ENCODE measurements around the gene U2AF2. TPM values are rescaled to one million over a fixed set of nuclear protein-coding genes. Genes with fewer than 3 reads are reported as not detected.

Gene U2AF2
- total RNA-seq, 1 donor from 2014 or later = 216 TPM

- peak within 1 kb of the TSS; percentile 86 for H3K27ac Mint-ChIP-seq (ENCODE audit: unreplicated experiment)
- peak within 1 kb of the TSS; percentile 97 for H3K4me3 Mint-ChIP-seq (ENCODE audit: unreplicated experiment)
- no peak for TF ChIP-seq CTCF (IDR thresholded peaks at IDR 0.05; ENCODE audit: partially characterized antibody, unreplicated experiment)
- no peaks in the 10 kb centered on the region for H3K36me3 Mint-ChIP-seq (ENCODE audit: unreplicated experiment)
- DNase-seq = peak; percentile 81
- H3K27me3 Mint-ChIP-seq (ENCODE audit: unreplicated experiment) = peaks cover 16% of the 10 kb centered on the region
- peaks cover 22% of the 10 kb centered on the region for H3K4me1 Mint-ChIP-seq (ENCODE audit: low read depth, unreplicated experiment)
- H3K9me3 Mint-ChIP-seq (ENCODE audit: unreplicated experiment) = peaks cover 22% of the 10 kb centered on the region
Observed at GRCh38 chr19:55643003-55643886, 11.6 kb upstream of the U2AF2 start, which contains the start of gene ZNF581. TSS of gene ZNF581 (plus strand) at chr19:55643649. CDS start at chr19:55644572, 923 bp downstream.

DNA sequence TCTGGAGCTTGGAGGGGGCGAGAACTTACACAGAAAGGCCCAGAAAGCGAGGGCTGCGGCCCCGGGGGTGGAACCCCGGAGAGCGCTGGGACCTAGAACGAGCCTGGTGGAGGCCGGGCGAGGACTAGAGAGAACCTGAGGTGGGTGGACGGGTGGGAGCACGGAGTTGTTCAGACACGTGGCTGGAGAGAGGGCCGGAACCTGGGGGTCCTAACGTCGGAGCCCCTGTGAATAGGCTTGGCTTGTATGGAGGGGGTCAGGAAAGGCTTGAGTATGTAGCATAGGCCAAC lies 11.0 kb upstream of the U2AF2 start:
- Mint-ChIP-seq H3K27ac (ENCODE audit: unreplicated experiment) (peak overlapping the region; percentile 86), H3K36me3 (ENCODE audit: unreplicated experiment) (no peaks in the 10 kb centered on the region), H3K27me3 (ENCODE audit: unreplicated experiment) (peaks cover 16% of the 10 kb centered on the region), H3K4me1 (ENCODE audit: low read depth, unreplicated experiment) (peaks cover 23% of the 10 kb centered on the region), H3K9me3 (ENCODE audit: unreplicated experiment) (peaks cover 22% of the 10 kb centered on the region), H3K4me3 (ENCODE audit: unreplicated experiment) (peak overlapping the region; percentile 91)
- no peak for DNase-seq
- TF ChIP-seq CTCF (IDR thresholded peaks at IDR 0.05; ENCODE audit: partially characterized antibody, unreplicated experiment) = no peak

DNA sequence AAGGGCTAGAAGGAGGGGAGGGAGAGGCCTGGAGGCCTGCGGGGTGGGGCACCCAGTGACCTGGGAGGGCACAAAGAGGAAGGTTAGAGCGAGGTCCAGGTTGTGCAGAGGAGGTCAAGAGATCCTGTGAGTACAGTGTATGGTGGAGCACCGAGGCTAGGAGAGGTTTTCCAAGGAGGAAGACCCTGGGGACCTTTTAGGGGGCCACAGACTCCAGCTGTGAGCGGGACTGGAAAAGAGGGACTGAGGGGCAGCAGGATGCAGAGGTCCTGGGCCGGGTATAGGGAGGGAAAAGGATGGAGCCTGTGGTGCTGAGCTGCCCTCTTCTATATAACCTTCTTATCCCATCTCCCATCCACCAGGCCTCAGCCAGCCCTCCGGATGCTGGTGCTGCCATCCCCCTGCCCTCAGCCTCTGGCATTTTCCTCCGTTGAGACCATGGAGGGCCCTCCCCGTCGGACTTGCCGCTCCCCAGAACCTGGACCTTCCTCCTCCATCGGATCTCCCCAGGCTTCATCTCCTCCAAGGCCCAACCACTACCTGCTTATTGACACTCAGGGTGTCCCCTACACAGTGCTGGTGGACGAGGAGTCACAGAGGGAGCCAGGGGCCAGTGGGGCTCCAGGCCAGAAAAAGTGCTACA lies 10.5 kb upstream of the U2AF2 start:
- Mint-ChIP-seq H3K27me3 (ENCODE audit: unreplicated experiment) (peaks cover 14% of the 10 kb centered on the region), H3K36me3 (ENCODE audit: unreplicated experiment) (no peaks in the 10 kb centered on the region), H3K4me1 (ENCODE audit: low read depth, unreplicated experiment) (peaks cover 19% of the 10 kb centered on the region), H3K9me3 (ENCODE audit: unreplicated experiment) (peaks cover 21% of the 10 kb centered on the region), H3K27ac (ENCODE audit: unreplicated experiment) (peak overlapping the region; percentile 86), H3K4me3 (ENCODE audit: unreplicated experiment) (peak overlapping the region; percentile 91)
- no peak for DNase-seq
- no peak for TF ChIP-seq CTCF (IDR thresholded peaks at IDR 0.05; ENCODE audit: partially characterized antibody, unreplicated experiment)

DNA sequence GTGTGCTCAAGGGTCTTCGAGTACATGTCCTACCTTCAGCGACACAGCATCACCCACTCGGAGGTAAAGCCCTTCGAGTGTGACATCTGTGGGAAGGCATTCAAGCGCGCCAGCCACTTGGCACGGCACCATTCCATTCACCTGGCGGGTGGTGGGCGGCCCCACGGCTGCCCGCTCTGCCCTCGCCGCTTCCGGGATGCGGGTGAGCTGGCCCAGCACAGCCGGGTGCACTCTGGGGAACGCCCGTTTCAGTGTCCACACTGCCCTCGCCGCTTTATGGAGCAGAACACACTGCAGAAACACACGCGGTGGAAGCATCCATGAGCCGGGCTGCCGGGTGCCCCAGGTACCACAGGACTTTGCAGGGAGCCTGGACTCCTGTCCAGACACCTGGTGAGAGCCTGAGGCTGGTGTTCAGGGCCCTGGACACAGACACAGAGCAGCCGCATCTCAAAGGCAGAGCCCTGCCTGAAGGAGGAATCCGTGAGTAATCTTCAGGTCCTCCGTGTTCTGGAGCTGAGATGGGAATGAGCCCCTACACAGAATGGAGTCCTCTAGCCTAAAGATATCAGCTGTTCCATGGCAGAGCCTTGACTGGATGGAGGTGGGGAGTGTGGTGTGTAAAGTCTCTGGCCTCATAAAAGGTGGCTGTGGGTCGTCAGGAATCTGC lies 9.9 kb upstream of the U2AF2 start:
- no peak for TF ChIP-seq CTCF (IDR thresholded peaks at IDR 0.05; ENCODE audit: partially characterized antibody, unreplicated experiment)
- H3K36me3 Mint-ChIP-seq (ENCODE audit: unreplicated experiment) = no peaks in the 10 kb centered on the region
- no peak for DNase-seq
- H3K4me1 Mint-ChIP-seq (ENCODE audit: low read depth, unreplicated experiment) = peaks cover 19% of the 10 kb centered on the region
- no peak overlapping the region for H3K27ac Mint-ChIP-seq (ENCODE audit: unreplicated experiment)
- peaks cover 19% of the 10 kb centered on the region for H3K9me3 Mint-ChIP-seq (ENCODE audit: unreplicated experiment)
- H3K4me3 Mint-ChIP-seq (ENCODE audit: unreplicated experiment) = peak overlapping the region; percentile 91
- peaks cover 16% of the 10 kb centered on the region for H3K27me3 Mint-ChIP-seq (ENCODE audit: unreplicated experiment)

Data from glutamatergic neuron (in vitro differentiated cells).